K562 (cell line): ENCODE measurements around the gene MGA. TPM values are rescaled to one million over a fixed set of nuclear protein-coding genes. Genes with fewer than 3 reads are reported as not detected.

ENCODE experiments used
- ARID2 ChIP-seq: fragments of 450-650 bp; IDR thresholded peaks from 2 replicates; pipeline ENCODE4 v1.6.1; 2017; ENCODE audit warnings: antibody characterized with exemption, mild to moderate bottlenecking
- CC2D1A ChIP-seq: fragments of 450-650 bp; IDR thresholded peaks from 2 replicates; pipeline ENCODE4 v1.6.1; 2017; ENCODE audit warnings: mild to moderate bottlenecking
- GATAD2A ChIP-seq: fragments of 450-650 bp; IDR thresholded peaks from 2 replicates; pipeline ENCODE4 v1.6.1; 2017
- MEIS2 ChIP-seq: fragments of 450-650 bp; IDR thresholded peaks from 2 replicates; pipeline ENCODE4 v1.6.1; 2014; ENCODE audit warnings: mild to moderate bottlenecking; ENCODE audit not compliant: partially characterized antibody
- RAD21 ChIP-seq, 2 experiments: fragments of 250-450 bp in 1 of 2; fragments of 450-650 bp in 1 of 2; sonication (Bioruptor Pico) in 1 of 2; formaldehyde crosslinking in 1 of 2; IDR thresholded peaks in 1 of 2; conservative IDR thresholded peaks in 1 of 2; 2 replicates each; pipeline versions ENCODE4 v1.4.0 to v1.8.0; 2020 to 2022; ENCODE audit warnings: mild to moderate bottlenecking in 2 of 2, moderate library complexity in 1 of 2
- SMC3 ChIP-seq: conservative IDR thresholded peaks from 2 replicates; pipeline ENCODE4 v1.6.1; 2011; ENCODE audit warnings: low read depth, low read length, improper control_type of control experiment; ENCODE audit not compliant: insufficient read depth
- YBX1 ChIP-seq: fragments of 450-650 bp; IDR thresholded peaks from 2 replicates; pipeline ENCODE4 v1.7.1; 2016; ENCODE audit warnings: mild to moderate bottlenecking
- ZEB2 ChIP-seq: fragments of 450-650 bp; IDR thresholded peaks from 2 replicates; pipeline ENCODE4 v1.6.1; 2016
- polyA plus RNA-seq, 8 experiments: library from polyadenylated mRNA; depleted of rRNA in 4 of 8; stranded (reverse) in 5 of 8; unstranded in 3 of 8; fragments of >200 nt; fragmentation: Nextera tagmentation in 2 of 8; fragmentation: Illumina TruSeq in 1 of 8; extraction: Ambion mirVana in 2 of 8; extraction: Trizol in 1 of 8; gene quantifications; 2 replicates each; pipeline versions ENCODE4 v1.2.1 to v1.2.3, GENCODE V29; 2011 to 2014; ENCODE audit warnings: inconsistent platforms in 1 of 8, missing spikeins in 1 of 8
- total RNA-seq, 7 experiments: library from RNA; depleted of rRNA in 6 of 7; stranded (reverse); fragments of >200 nt in 6 of 7; fragmentation: Illumina TruSeq in 2 of 7; extraction: Trizol in 2 of 7; gene quantifications; 2 replicates each; pipeline versions ENCODE4 v1.2.1 to v1.2.3, GENCODE V29; 2011 to 2021; ENCODE audit warnings: low replicate concordance in 1 of 7
- TF ChIP-seq, protein P1 (sequence below): fragments of 450-650 bp; IDR thresholded peaks from 2 replicates; pipeline ENCODE4 v1.6.1; 2016
- TF ChIP-seq, protein P2 (sequence below): fragments of 450-650 bp; IDR thresholded peaks from 2 replicates; pipeline ENCODE4 v1.7.0; 2016; ENCODE audit warnings: borderline replicate concordance
- TF ChIP-seq, protein P3 (sequence below): fragments of 250-450 bp; sonication (Bioruptor Pico); IDR thresholded peaks from 2 replicates; pipeline ENCODE4 v1.4.0; 2020; ENCODE audit warnings: mild to moderate bottlenecking
- TF ChIP-seq, protein P4 (sequence below), 2 experiments: fragments of 450-650 bp; conservative IDR thresholded peaks; 2 replicates each; pipeline ENCODE4 v1.6.1; 2017; ENCODE audit warnings: mild to moderate bottlenecking in 2 of 2, moderate library complexity in 2 of 2
- TF ChIP-seq, protein P5 (sequence below), 2 experiments: fragments of 450-650 bp; formaldehyde crosslinking in 1 of 2; IDR thresholded peaks; 2 replicates each; pipeline versions ENCODE4 v1.4.0 to v1.6.1; 2014 to 2020; ENCODE audit warnings: mild to moderate bottlenecking in 2 of 2, borderline replicate concordance in 1 of 2, low read depth in 1 of 2

MGA gene
- total and polyA plus RNA-seq, 9 of the 15 experiments (the other 6 are each of a cell fraction or from before 2014, with no cell fraction given): 4.7 to 56.1 (median 21.1) TPM

DNA sequence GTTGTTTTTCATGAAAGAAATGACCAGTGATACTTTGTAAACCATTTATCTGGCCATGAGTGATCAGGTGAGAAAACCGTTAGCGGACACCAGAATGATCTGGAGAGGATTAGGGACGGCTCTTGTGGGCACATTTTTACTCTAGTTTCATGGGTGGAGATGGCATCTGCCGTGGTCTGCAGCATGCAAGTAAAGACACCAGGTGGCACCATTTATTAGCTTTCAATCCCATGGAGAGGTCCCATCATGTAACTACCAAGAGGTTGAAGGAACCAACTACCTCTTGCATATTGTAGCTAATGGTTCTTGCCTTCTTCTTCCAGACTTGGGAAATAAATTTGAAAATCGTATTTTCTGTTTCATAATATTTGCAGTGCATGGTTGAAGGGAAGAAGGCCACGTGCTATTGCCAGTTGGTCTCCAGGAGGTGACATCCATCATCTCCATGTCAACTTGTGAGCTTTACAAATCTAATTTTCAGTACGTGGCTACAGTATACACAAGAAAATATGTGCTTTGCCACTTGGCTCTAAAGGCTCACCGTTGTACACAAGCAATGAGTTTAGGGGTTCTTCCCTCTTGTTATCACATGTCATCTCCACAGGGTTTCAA lies 112.6 kb downstream of the MGA start (continued):
- TF ChIP-seq, protein P1, sequence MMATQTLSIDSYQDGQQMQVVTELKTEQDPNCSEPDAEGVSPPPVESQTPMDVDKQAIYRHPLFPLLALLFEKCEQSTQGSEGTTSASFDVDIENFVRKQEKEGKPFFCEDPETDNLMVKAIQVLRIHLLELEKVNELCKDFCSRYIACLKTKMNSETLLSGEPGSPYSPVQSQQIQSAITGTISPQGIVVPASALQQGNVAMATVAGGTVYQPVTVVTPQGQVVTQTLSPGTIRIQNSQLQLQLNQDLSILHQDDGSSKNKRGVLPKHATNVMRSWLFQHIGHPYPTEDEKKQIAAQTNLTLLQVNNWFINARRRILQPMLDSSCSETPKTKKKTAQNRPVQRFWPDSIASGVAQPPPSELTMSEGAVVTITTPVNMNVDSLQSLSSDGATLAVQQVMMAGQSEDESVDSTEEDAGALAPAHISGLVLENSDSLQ: peak; percentile 54; the same call in 1 of the 2 replicates
- TF ChIP-seq ZEB2 (no peak), RAD21 (CRISPR knock-in tag; conservative IDR thresholded peaks at IDR 0.05 in 1 of 2, IDR thresholded peaks at IDR 0.05 in 1 of 2) (peak; percentile 78 to 89), SMC3 (peak; percentile 91), ARID2 (peak; percentile 61; the same call in 1 of the 2 replicates), MEIS2 (peak; percentile 71), GATAD2A (0 out of 2 replicates have a peak, but pooled peaks have one; percentile 12), CC2D1A (peak; percentile 73), YBX1 (no peak)
- TF ChIP-seq, protein P2, sequence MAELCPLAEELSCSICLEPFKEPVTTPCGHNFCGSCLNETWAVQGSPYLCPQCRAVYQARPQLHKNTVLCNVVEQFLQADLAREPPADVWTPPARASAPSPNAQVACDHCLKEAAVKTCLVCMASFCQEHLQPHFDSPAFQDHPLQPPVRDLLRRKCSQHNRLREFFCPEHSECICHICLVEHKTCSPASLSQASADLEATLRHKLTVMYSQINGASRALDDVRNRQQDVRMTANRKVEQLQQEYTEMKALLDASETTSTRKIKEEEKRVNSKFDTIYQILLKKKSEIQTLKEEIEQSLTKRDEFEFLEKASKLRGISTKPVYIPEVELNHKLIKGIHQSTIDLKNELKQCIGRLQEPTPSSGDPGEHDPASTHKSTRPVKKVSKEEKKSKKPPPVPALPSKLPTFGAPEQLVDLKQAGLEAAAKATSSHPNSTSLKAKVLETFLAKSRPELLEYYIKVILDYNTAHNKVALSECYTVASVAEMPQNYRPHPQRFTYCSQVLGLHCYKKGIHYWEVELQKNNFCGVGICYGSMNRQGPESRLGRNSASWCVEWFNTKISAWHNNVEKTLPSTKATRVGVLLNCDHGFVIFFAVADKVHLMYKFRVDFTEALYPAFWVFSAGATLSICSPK: no peak
- TF ChIP-seq, protein P3, sequence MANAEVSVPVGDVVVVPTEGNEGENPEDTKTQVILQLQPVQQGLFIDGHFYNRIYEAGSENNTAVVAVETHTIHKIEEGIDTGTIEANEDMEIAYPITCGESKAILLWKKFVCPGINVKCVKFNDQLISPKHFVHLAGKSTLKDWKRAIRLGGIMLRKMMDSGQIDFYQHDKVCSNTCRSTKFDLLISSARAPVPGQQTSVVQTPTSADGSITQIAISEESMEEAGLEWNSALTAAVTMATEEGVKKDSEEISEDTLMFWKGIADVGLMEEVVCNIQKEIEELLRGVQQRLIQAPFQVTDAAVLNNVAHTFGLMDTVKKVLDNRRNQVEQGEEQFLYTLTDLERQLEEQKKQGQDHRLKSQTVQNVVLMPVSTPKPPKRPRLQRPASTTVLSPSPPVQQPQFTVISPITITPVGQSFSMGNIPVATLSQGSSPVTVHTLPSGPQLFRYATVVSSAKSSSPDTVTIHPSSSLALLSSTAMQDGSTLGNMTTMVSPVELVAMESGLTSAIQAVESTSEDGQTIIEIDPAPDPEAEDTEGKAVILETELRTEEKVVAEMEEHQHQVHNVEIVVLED (CRISPR knock-in tag): no peak
- TF ChIP-seq, protein P4, sequence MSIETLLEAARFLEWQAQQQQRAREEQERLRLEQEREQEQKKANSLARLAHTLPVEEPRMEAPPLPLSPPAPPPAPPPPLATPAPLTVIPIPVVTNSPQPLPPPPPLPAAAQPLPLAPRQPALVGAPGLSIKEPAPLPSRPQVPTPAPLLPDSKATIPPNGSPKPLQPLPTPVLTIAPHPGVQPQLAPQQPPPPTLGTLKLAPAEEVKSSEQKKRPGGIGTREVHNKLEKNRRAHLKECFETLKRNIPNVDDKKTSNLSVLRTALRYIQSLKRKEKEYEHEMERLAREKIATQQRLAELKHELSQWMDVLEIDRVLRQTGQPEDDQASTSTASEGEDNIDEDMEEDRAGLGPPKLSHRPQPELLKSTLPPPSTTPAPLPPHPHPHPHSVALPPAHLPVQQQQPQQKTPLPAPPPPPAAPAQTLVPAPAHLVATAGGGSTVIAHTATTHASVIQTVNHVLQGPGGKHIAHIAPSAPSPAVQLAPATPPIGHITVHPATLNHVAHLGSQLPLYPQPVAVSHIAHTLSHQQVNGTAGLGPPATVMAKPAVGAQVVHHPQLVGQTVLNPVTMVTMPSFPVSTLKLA (conservative IDR thresholded peaks at IDR 0.05): peak in 1 of 2 experiments; percentile 15; a peak in 1 of 4 replicates
- TF ChIP-seq, protein P5, sequence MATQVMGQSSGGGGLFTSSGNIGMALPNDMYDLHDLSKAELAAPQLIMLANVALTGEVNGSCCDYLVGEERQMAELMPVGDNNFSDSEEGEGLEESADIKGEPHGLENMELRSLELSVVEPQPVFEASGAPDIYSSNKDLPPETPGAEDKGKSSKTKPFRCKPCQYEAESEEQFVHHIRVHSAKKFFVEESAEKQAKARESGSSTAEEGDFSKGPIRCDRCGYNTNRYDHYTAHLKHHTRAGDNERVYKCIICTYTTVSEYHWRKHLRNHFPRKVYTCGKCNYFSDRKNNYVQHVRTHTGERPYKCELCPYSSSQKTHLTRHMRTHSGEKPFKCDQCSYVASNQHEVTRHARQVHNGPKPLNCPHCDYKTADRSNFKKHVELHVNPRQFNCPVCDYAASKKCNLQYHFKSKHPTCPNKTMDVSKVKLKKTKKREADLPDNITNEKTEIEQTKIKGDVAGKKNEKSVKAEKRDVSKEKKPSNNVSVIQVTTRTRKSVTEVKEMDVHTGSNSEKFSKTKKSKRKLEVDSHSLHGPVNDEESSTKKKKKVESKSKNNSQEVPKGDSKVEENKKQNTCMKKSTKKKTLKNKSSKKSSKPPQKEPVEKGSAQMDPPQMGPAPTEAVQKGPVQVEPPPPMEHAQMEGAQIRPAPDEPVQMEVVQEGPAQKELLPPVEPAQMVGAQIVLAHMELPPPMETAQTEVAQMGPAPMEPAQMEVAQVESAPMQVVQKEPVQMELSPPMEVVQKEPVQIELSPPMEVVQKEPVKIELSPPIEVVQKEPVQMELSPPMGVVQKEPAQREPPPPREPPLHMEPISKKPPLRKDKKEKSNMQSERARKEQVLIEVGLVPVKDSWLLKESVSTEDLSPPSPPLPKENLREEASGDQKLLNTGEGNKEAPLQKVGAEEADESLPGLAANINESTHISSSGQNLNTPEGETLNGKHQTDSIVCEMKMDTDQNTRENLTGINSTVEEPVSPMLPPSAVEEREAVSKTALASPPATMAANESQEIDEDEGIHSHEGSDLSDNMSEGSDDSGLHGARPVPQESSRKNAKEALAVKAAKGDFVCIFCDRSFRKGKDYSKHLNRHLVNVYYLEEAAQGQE (IDR thresholded peaks at IDR 0.05; ENCODE audit: borderline replicate concordance): peak; percentile 85
- TF ChIP-seq, protein P5 (CRISPR knock-in tag; IDR thresholded peaks at IDR 0.05; ENCODE audit: low read depth): no peak
